MCF 10A (cell line): ENCODE data around the gene FCAMR. TPM values are rescaled to one million over a fixed set of nuclear protein-coding genes. Genes with fewer than 3 reads are reported as not detected.

Source experiments
- BruUV-seq: library from RNA; stranded (reverse); fragments of 400-500 nt; replicated peaks from 2 replicates; lab custom pipeline; 2021; lab: Mats Ljungman, UMichigan
- CTCF ChIA-PET: fragments of 300-600 bp; sonication (Branson Sonifier 250); formaldehyde crosslinking; extraction: SDS; loops from one replicate; lab custom pipeline; 2021; ENCODE audit warnings: antibody characterized with exemption, inconsistent platforms; lab: Yijun Ruan, JAX
- POLR2A ChIA-PET: fragments of 300-600, 350-650 bp; sonication (Branson Sonifier 250); formaldehyde crosslinking; extraction: SDS; loops from one replicate; lab custom pipeline; 2020; ENCODE audit warnings: antibody characterized with exemption, inconsistent platforms; lab: Yijun Ruan, JAX
- DNase-seq: peaks from one replicate; pipeline ENCODE4 v3.0.0-alpha.2; 2018; ENCODE audit not compliant: unreplicated experiment
- H3K27ac Mint-ChIP-seq: one replicate; pipeline ENCODE4 v1.8.0; 2022; ENCODE audit warnings: mild to moderate bottlenecking, low read depth, mixed read lengths; ENCODE audit not compliant: unreplicated experiment
- H3K27me3 Mint-ChIP-seq: one replicate; pipeline ENCODE4 v1.8.0; 2022; ENCODE audit warnings: mixed read lengths; ENCODE audit not compliant: insufficient read depth, unreplicated experiment
- H3K36me3 Mint-ChIP-seq: one replicate; pipeline ENCODE4 v1.8.0; 2022; ENCODE audit warnings: mild to moderate bottlenecking, moderate library complexity, mixed read lengths; ENCODE audit not compliant: insufficient read depth, unreplicated experiment
- H3K4me1 Mint-ChIP-seq: one replicate; pipeline ENCODE4 v1.8.0; 2022; ENCODE audit warnings: mixed read lengths; ENCODE audit not compliant: insufficient read depth, unreplicated experiment
- H3K4me3 Mint-ChIP-seq: one replicate; pipeline ENCODE4 v1.8.0; 2022; ENCODE audit warnings: mild to moderate bottlenecking, moderate library complexity, mixed read lengths; ENCODE audit not compliant: unreplicated experiment
- H3K9me3 Mint-ChIP-seq: one replicate; pipeline ENCODE4 v1.8.0; 2022; ENCODE audit warnings: mixed read lengths; ENCODE audit not compliant: unreplicated experiment
- intact Hi-C: fragments of 100-400 bp; cut with micrococcal nuclease; formaldehyde crosslinking; loops from 2 replicates; pipeline ENCODE4 v1.14.1; 2022
- total RNA-seq: library from RNA; stranded (reverse); gene quantifications from 2 replicates; pipeline ENCODE4 v1.2.3, GENCODE V29; 2022
- TF ChIP-seq, protein P1 (sequence below): fragments of 200-600 bp; IDR thresholded peaks from one replicate; pipeline ENCODE4 v1.8.0; 2022; ENCODE audit warnings: antibody characterized with exemption, mild to moderate bottlenecking; ENCODE audit not compliant: unreplicated experiment

Gene FCAMR
- total RNA-seq, 1 experiment from 2014 or later: not detected

DNA sequence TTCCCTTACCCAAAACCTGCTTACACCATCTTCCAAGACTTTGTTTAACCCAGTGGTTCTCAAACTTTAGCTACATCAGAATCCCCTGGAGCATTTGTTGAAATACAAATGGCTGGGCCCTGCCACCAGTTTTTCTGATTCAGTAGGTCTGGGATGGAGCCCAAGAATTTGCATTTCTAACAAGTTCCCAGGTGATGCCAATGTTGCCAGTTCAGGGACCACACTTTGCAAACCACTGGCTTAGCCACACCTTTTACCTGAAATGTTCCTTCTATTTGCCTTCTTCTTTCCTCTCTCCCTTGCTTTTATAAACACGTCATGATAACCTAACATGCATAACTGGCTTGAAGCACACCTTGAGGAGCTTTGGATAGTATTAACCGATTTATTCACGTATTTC lies 16.1 kb upstream of the FCAMR start:
- no peaks in the 10 kb centered on the region for H3K36me3 Mint-ChIP-seq
- H3K27ac Mint-ChIP-seq: no peak overlapping the region
- no TSS peak for BruUV-seq
- POLR2A ChIA-PET: interaction anchor here (0.8 to 1.6 kb wide), 6 partner anchors 18 to 46 kb away, joined by 3 to 7 read pairs (median 4); partner anchors contain the start of gene C1orf116
- no peak overlapping the region for H3K4me3 Mint-ChIP-seq
- intact Hi-C loops: no loop called here
- no peak for DNase-seq
- H3K9me3 Mint-ChIP-seq: no peaks in the 10 kb centered on the region
- CTCF ChIA-PET: interaction anchor here (0.8 to 10.9 kb wide), 11 partner anchors 8 to 380 kb away, joined by 3 to 287 read pairs (median 3); partner anchors contain the start of gene FCMR
- TF ChIP-seq, protein P1, sequence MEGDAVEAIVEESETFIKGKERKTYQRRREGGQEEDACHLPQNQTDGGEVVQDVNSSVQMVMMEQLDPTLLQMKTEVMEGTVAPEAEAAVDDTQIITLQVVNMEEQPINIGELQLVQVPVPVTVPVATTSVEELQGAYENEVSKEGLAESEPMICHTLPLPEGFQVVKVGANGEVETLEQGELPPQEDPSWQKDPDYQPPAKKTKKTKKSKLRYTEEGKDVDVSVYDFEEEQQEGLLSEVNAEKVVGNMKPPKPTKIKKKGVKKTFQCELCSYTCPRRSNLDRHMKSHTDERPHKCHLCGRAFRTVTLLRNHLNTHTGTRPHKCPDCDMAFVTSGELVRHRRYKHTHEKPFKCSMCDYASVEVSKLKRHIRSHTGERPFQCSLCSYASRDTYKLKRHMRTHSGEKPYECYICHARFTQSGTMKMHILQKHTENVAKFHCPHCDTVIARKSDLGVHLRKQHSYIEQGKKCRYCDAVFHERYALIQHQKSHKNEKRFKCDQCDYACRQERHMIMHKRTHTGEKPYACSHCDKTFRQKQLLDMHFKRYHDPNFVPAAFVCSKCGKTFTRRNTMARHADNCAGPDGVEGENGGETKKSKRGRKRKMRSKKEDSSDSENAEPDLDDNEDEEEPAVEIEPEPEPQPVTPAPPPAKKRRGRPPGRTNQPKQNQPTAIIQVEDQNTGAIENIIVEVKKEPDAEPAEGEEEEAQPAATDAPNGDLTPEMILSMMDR: no peak
- H3K4me1 Mint-ChIP-seq: no peaks in the 10 kb centered on the region
- no peaks in the 10 kb centered on the region for H3K27me3 Mint-ChIP-seq

GRCh38 chr1:206985162-206985749 lies 15.0 kb upstream of the FCAMR start:
- Mint-ChIP-seq H3K4me3 (no peak overlapping the region), H3K36me3 (no peaks in the 10 kb centered on the region), H3K4me1 (no peaks in the 10 kb centered on the region), H3K27me3 (no peaks in the 10 kb centered on the region), H3K27ac (peak overlapping the region; percentile 8), H3K9me3 (no peaks in the 10 kb centered on the region)
- no TSS peak for BruUV-seq
- POLR2A ChIA-PET: interaction anchor here (0.5 to 1.9 kb wide), 7 partner anchors 9 to 412 kb away, joined by 3 to 6 read pairs (median 3); no protein-coding TSS in a partner anchor
- CTCF ChIA-PET: interaction anchor here (0.5 to 10.9 kb wide), 12 partner anchors 9 to 524 kb away, joined by 3 to 287 read pairs (median 5); partner anchors contain the start of genes DYRK3 and FCMR
- intact Hi-C loops: no loop called here
- DNase-seq: no peak
- TF ChIP-seq, protein P1: no peak

- DNase-seq: peak; percentile 81
- ChIA-PET CTCF (interaction anchor here (0.7 to 10.9 kb wide), 94 partner anchors 11 to 518 kb away, joined by 3 to 287 read pairs (median 7); partner anchors contain the start of genes C1orf116, DYRK3, EIF2D and FCAMR), POLR2A (interaction anchor here (0.6 to 4.6 kb wide), 26 partner anchors 9 to 381 kb away, joined by 3 to 26 read pairs (median 4); partner anchors contain the start of genes C1orf116, DYRK3 and EIF2D)
- BruUV-seq: no TSS peak
- Mint-ChIP-seq H3K27ac (no peak overlapping the region), H3K36me3 (no peaks in the 10 kb centered on the region), H3K4me1 (no peaks in the 10 kb centered on the region), H3K9me3 (no peaks in the 10 kb centered on the region), H3K4me3 (no peak overlapping the region), H3K27me3 (no peaks in the 10 kb centered on the region)
- TF ChIP-seq, protein P1: peak; percentile 99
- intact Hi-C loops: loop anchor here (1.0 to 2.0 kb wide), 7 partner anchors 70 to 491 kb away; no protein-coding TSS in a partner anchor
These were observed 12.0 kb upstream of the FCAMR start for GRCh38 chr1:206982216-206982615.

GRCh38 chr1:206979379-206980043 lies 9.3 kb upstream of the FCAMR start:
- peak; percentile 68 for DNase-seq

More at GRCh38 chr1:206979379-206980043, 9.3 kb upstream of the FCAMR start:
- intact Hi-C loops: no loop called here
- no TSS peak for BruUV-seq
- ChIA-PET CTCF (interaction anchor here (0.6 to 10.9 kb wide), 53 partner anchors 10 to 515 kb away, joined by 3 to 287 read pairs (median 4); partner anchors contain the start of genes C1orf116, DYRK3, FCAMR and FCMR), POLR2A (interaction anchor here (0.5 to 1.7 kb wide), 5 partner anchors 18 to 351 kb away, joined by 3 to 4 read pairs (median 4); no protein-coding TSS in a partner anchor)
- no peaks in the 10 kb centered on the region for H3K27me3 Mint-ChIP-seq
- H3K27ac Mint-ChIP-seq: no peak overlapping the region
- H3K4me1 Mint-ChIP-seq: no peaks in the 10 kb centered on the region
- H3K4me3 Mint-ChIP-seq: no peak overlapping the region
- H3K9me3 Mint-ChIP-seq: no peaks in the 10 kb centered on the region
- TF ChIP-seq, protein P1: peak; percentile 52
- no peaks in the 10 kb centered on the region for H3K36me3 Mint-ChIP-seq
